Measurements from ENCODE around the gene MEG3. TPM values are rescaled to one million over a fixed set of nuclear protein-coding genes. Genes with fewer than 3 reads are reported as not detected.

Gene MEG3
- total and polyA plus RNA-seq, 2 of the 4 experiments (the other 2 are of a cell fraction) = 31.5 to 556 TPM

DNA sequence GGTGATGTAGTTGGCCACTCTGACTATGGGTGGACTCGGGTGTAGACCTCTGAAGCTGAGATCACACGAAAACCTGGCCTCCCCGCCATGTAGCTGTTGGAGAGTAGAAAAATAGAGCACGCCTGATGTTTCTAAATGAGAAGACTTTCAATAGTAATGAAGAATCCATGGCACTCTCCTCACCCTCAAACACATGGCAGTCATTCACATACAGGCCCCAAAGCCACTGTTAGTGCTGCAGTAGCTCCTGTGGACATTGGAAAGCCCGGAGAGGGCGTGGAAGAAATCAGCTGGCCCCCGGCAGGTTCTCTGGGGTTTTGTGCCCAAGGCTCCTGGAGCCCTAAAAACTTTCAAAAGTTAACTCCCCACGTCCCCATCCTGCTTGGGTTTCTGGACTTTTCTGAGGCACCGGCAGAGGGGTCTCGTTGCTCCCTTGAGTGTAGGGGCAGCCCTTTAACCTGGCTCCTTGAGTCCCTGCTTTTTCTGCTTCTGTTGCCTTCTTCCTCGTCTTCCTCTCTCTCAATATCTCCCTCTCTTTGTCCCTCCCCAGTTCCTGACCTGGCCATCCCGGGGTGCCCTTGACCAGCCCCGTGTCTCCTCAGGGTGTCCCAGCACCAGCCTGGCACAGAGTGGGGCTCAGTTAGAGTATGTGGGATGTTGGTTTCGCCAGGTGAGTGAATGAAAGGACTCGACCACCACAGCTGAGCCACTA, 8.3 kb downstream of the MEG3 start:
- dilution Hi-C loops (cut with HindIII; ENCODE audit: low sequenced_read_pairs, unreplicated experiment) = no loop called here
- H3K9me3 ChIP-seq (ENCODE audit: control insufficient read depth, insufficient read depth, low read length) = no peaks in the 10 kb centered on the region
- POLR2A ChIA-PET (ENCODE audit: unreplicated experiment) = no interaction called here
- H3K4ac ChIP-seq (ENCODE audit: low read depth, low read length) = no peak overlapping the region
- intact Hi-C loops (cut with micrococcal nuclease) = no loop called here
- no peak overlapping the region for H3K4me2 ChIP-seq (ENCODE audit: low read depth, low read length)
- no peak overlapping the region for H2BK5ac ChIP-seq (ENCODE audit: low read depth, low read length, poor library complexity, severe bottlenecking)
- H3K27ac ChIP-seq (ENCODE audit: insufficient read depth, low read length) = no peak overlapping the region
- no peak overlapping the region for H2BK15ac ChIP-seq (ENCODE audit: low read depth, low read length)
- peaks cover 98% of the 10 kb centered on the region for H4K20me1 ChIP-seq (ENCODE audit: insufficient read depth, low read length)
- H2AFZ ChIP-seq (replicated peaks; ENCODE audit: low read length, poor library complexity) = no peak overlapping the region
- H3K9ac ChIP-seq (ENCODE audit: low read depth, low read length) = no peak overlapping the region
- H4K91ac ChIP-seq (ENCODE audit: insufficient read depth, low read depth, low read length) = no peak overlapping the region
- peaks cover 3% of the 10 kb centered on the region; the same call in 1 of the 2 replicates for H3K9me1 ChIP-seq (ENCODE audit: insufficient read depth, low read length)
- H2BK20ac ChIP-seq (ENCODE audit: low read depth, low read length) = no peak overlapping the region
- H2AK5ac ChIP-seq (ENCODE audit: low read depth, low read length) = no peak overlapping the region
- no peak overlapping the region for H3K4me3 ChIP-seq (ENCODE audit: insufficient read depth, low read depth, low read length)
- H3K23ac ChIP-seq (ENCODE audit: low read depth, low read length) = no peak overlapping the region
- BruUV-seq (replicated peaks) = no TSS peak
- in situ Hi-C loops (cut with MboI; ENCODE audit: low sequenced_read_pairs) = loop anchor here (10.0 kb wide), 1 partner anchor 429 kb away; no protein-coding TSS in a partner anchor
- no peak overlapping the region for H3K14ac ChIP-seq (replicated peaks; ENCODE audit: low read depth, low read length)
- WGBS, 2 experiments (ENCODE audit: extremely low coverage in 2 of 2, insufficient read length in 1 of 2) = no CpG with 5 or more reads among the region's 15 CpGs
- peaks cover 7% of the 10 kb centered on the region for H3K4me1 ChIP-seq (ENCODE audit: control insufficient read depth, insufficient read depth, low read length)
- CTCF ChIA-PET = no interaction called here
- H2AK9ac ChIP-seq (replicated peaks; ENCODE audit: low read depth, low read length, poor library complexity) = no peak overlapping the region
- H3K56ac ChIP-seq (ENCODE audit: extremely low read depth, insufficient read depth, low read length) = no peak overlapping the region
- DNase-seq = no peak
- TF ChIP-seq CHD1 (IDR thresholded peaks at IDR 0.05; ENCODE audit: low read depth, low read length) = no peak
- TF ChIP-seq MXI1 (IDR thresholded peaks at IDR 0.05; ENCODE audit: borderline replicate concordance, low read depth, low read length) = no peak
- TF ChIP-seq NFE2L2 (IDR thresholded peaks at IDR 0.05; ENCODE audit: low read depth, low read length) = no peak
- TF ChIP-seq, protein P1, sequence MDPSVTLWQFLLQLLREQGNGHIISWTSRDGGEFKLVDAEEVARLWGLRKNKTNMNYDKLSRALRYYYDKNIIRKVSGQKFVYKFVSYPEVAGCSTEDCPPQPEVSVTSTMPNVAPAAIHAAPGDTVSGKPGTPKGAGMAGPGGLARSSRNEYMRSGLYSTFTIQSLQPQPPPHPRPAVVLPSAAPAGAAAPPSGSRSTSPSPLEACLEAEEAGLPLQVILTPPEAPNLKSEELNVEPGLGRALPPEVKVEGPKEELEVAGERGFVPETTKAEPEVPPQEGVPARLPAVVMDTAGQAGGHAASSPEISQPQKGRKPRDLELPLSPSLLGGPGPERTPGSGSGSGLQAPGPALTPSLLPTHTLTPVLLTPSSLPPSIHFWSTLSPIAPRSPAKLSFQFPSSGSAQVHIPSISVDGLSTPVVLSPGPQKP (IDR thresholded peaks at IDR 0.05; ENCODE audit: borderline replicate concordance, low read depth, low read length) = no peak
- ATAC-seq (ENCODE audit: low read depth) = no peak
- no peaks in the 10 kb centered on the region for H3K27me3 ChIP-seq (ENCODE audit: control insufficient read depth, insufficient read depth, low read length)
- H4K8ac ChIP-seq (ENCODE audit: low read depth in 2 of 2, low read length in 2 of 2) = no peak overlapping the region
- peaks cover 7 to 68% of the 10 kb centered on the region in 2 experiments; a peak in 3 of 4 replicates for H3K79me1 ChIP-seq (ENCODE audit: low read depth in 1 of 2, low read length in 2 of 2)
- no peak overlapping the region for H4K5ac ChIP-seq (ENCODE audit: low read depth, low read length)
- H2BK120ac ChIP-seq (ENCODE audit: low read depth, low read length) = no peak overlapping the region
- H3K36me3 ChIP-seq (ENCODE audit: control insufficient read depth, insufficient read depth, low read length) = peaks cover 83% of the 10 kb centered on the region
- no peak overlapping the region for H3K18ac ChIP-seq (ENCODE audit: low read depth, low read length)
